Measurements from ENCODE around the gene LRIT2.

DNA sequence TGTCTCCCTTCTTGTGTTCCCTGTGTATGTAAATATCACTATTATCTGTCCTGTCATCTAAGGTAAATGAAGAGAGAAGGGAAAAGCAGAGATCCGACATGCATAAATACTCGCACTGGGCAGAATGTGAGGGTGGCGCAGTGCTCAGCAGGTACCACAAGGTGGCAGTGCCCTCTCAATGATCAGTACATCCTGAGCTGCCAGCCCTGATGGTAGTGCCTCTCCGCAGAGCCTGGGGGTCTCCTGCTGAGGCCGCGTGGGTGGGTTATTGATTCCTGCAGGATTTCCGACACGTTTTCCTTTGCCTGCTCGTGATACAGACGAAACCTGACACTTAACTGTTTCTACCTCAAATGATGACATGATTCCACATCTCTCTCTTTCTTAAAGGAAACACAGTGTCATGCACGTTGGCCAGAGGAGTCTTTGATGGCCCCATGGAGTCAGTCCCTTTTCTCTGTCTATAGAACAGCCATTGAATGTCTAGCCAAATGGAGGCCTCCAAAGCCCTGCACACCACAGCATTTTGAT is 39.3 kb upstream of the LRIT2 start:
- TF ChIP-seq, protein P1, sequence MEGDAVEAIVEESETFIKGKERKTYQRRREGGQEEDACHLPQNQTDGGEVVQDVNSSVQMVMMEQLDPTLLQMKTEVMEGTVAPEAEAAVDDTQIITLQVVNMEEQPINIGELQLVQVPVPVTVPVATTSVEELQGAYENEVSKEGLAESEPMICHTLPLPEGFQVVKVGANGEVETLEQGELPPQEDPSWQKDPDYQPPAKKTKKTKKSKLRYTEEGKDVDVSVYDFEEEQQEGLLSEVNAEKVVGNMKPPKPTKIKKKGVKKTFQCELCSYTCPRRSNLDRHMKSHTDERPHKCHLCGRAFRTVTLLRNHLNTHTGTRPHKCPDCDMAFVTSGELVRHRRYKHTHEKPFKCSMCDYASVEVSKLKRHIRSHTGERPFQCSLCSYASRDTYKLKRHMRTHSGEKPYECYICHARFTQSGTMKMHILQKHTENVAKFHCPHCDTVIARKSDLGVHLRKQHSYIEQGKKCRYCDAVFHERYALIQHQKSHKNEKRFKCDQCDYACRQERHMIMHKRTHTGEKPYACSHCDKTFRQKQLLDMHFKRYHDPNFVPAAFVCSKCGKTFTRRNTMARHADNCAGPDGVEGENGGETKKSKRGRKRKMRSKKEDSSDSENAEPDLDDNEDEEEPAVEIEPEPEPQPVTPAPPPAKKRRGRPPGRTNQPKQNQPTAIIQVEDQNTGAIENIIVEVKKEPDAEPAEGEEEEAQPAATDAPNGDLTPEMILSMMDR (IDR thresholded peaks at IDR 0.05), result peak; percentile 90
- no peak for TF ChIP-seq ZFX (IDR thresholded peaks at IDR 0.05; ENCODE audit: borderline replicate concordance)
